SK-N-SH (cell line): ENCODE results near the gene CTTNBP2NL. TPM values are rescaled to one million over a fixed set of nuclear protein-coding genes. Genes with fewer than 3 reads are reported as not detected.
"Not testable (repeated sequence)": the region's sequence is repeated elsewhere in the genome, so short reads cannot be mapped to it uniquely, and the experiment has no call there.

ENCODE experiments used
- CTCF ChIA-PET: fragments of 300-600, 350-600 bp; formaldehyde crosslinking; extraction: SDS; loops from one replicate; lab custom pipeline; 2021; lab: Yijun Ruan, JAX
- POLR2A ChIA-PET: fragments of 350-600 bp; sonication (Branson Sonifier 250); formaldehyde crosslinking; extraction: SDS; loops from one replicate; lab custom pipeline; 2020; ENCODE audit warnings: antibody characterized with exemption, inconsistent platforms; lab: Yijun Ruan, JAX
- DNase-seq: peaks from one replicate; pipeline ENCODE4 v3.0.0; 2012
- H2AFZ ChIP-seq: fragments of 200-600 bp; sonication (generic); 2 replicates; pipeline ENCODE4 v1.8.1; 2016; ENCODE audit warnings: antibody characterized with exemption, mild to moderate bottlenecking, low read depth
- H3F3A ChIP-seq: fragments of 200-600 bp; sonication (generic); replicated peaks from 2 replicates; pipeline ENCODE3; 2016; ENCODE audit warnings: antibody characterized with exemption, mild to moderate bottlenecking; ENCODE audit not compliant: insufficient read depth
- H3K27ac ChIP-seq, 2 experiments: fragments of 200-500 bp in 1 of 2; fragments of 200-600 bp in 1 of 2; sonication (Bioruptor generic) in 1 of 2; sonication (generic), shearing (Covaris generic) in 1 of 2; 2 replicates each; pipeline versions ENCODE4 v1.5.1 to v1.6.1; 2014 to 2016; ENCODE audit warnings: low read depth in 2 of 2, inconsistent platforms in 1 of 2, low read length in 1 of 2, mild to moderate bottlenecking in 1 of 2, mixed read lengths in 1 of 2
- H3K27me3 ChIP-seq: fragments of 200-600 bp; sonication (generic), shearing (Covaris generic); 2 replicates; pipeline ENCODE4 v1.6.1; 2016; ENCODE audit warnings: mixed run types; ENCODE audit not compliant: insufficient read depth
- H3K36me3 ChIP-seq, 2 experiments: fragments of 200-500 bp in 1 of 2; fragments of 200-600 bp in 1 of 2; sonication (Bioruptor generic) in 1 of 2; sonication (generic) in 1 of 2; replicated peaks in 1 of 2; 2 replicates each; pipeline versions ENCODE3 to v1.5.1; 2014 to 2016; ENCODE audit warnings: low read length in 1 of 2, mild to moderate bottlenecking in 1 of 2; ENCODE audit not compliant: insufficient read depth in 2 of 2, control insufficient read depth in 1 of 2
- H3K4me1 ChIP-seq, 2 experiments: fragments of 200-500 bp in 1 of 2; fragments of 200-600 bp in 1 of 2; sonication (Bioruptor generic) in 1 of 2; sonication (generic), shearing (Covaris generic) in 1 of 2; 2 replicates each; pipeline versions ENCODE4 v1.5.1 to v1.6.1; 2014 to 2016; ENCODE audit warnings: low read depth in 1 of 2, low read length in 1 of 2, mixed run types in 1 of 2; ENCODE audit not compliant: insufficient read depth in 2 of 2, control insufficient read depth in 1 of 2
- H3K4me2 ChIP-seq: fragments of 200-600 bp; sonication (generic), shearing (Covaris generic); 2 replicates; pipeline ENCODE4 v1.6.1; 2017; ENCODE audit warnings: mixed run types
- H3K4me3 ChIP-seq, 2 experiments: fragments of 200-500 bp in 1 of 2; fragments of 200-600 bp in 1 of 2; sonication (Bioruptor generic) in 1 of 2; sonication (generic), shearing (Covaris generic) in 1 of 2; 2 replicates each; pipeline versions ENCODE4 v1.5.1 to v1.8.1; 2014 to 2016; ENCODE audit warnings: low read depth in 2 of 2, inconsistent platforms in 1 of 2, low read length in 1 of 2, mild to moderate bottlenecking in 1 of 2, mixed read lengths in 1 of 2, moderate library complexity in 1 of 2
- H3K79me2 ChIP-seq: fragments of 200-600 bp; sonication (generic); 2 replicates; pipeline ENCODE4 v1.8.1; 2017; ENCODE audit warnings: mild to moderate bottlenecking; ENCODE audit not compliant: insufficient read depth
- H3K9ac ChIP-seq: fragments of 200-600 bp; sonication (generic); 2 replicates; pipeline ENCODE4 v1.6.1; 2017; ENCODE audit warnings: mixed run types
- H3K9me2 ChIP-seq: fragments of 200-600 bp; sonication (generic); 2 replicates; pipeline ENCODE4 v1.6.1; 2017; ENCODE audit warnings: mixed run types
- H3K9me3 ChIP-seq: fragments of 200-600 bp; sonication (generic); 2 replicates; pipeline ENCODE4 v1.6.1; 2017; ENCODE audit warnings: mixed run types, mild to moderate bottlenecking, moderate library complexity
- H4K20me1 ChIP-seq: fragments of 200-600 bp; sonication (generic); 2 replicates; pipeline ENCODE4 v1.6.1; 2017; ENCODE audit warnings: mild to moderate bottlenecking, mixed run types; ENCODE audit not compliant: insufficient read depth
- CTCF ChIP-seq: fragments of 200-600 bp; sonication (generic); IDR thresholded peaks from 2 replicates; pipeline ENCODE4 v1.6.1; 2017; ENCODE audit warnings: antibody characterized with exemption, mild to moderate bottlenecking, moderate library complexity
- FOXJ3 ChIP-seq: sonication (generic); formaldehyde crosslinking; IDR thresholded peaks from 2 replicates; pipeline ENCODE4 v1.5.1; 2020; ENCODE audit warnings: mild to moderate bottlenecking, missing genetic modification reagents
- GABPA ChIP-seq: IDR thresholded peaks from 2 replicates; pipeline ENCODE4 v1.4.0; 2012; ENCODE audit warnings: low read depth, mild to moderate bottlenecking
- NFIC ChIP-seq: IDR thresholded peaks from 2 replicates; pipeline ENCODE4 v1.4.0; 2012; ENCODE audit warnings: borderline replicate concordance
- PBX3 ChIP-seq: IDR thresholded peaks from 2 replicates; pipeline ENCODE4; 2012
- POLR2AphosphoS5 ChIP-seq: IDR thresholded peaks from 2 replicates; pipeline ENCODE4 v1.6.1; 2012; ENCODE audit warnings: low read depth, low read length
- TCF12 ChIP-seq: IDR thresholded peaks from 2 replicates; pipeline ENCODE4 v1.4.0; 2012
- WGBS: methylation state at CpG from one replicate; pipeline ENCODE4 v1.1.6; 2017; ENCODE audit warnings: low lambda C conversion rate; 5-methylcytosine and 5-hydroxymethylcytosine counted together
- polyA plus RNA-seq, 3 experiments: library from polyadenylated mRNA; depleted of rRNA; stranded (reverse); fragments of >200 nt; gene quantifications; 2 replicates each; pipeline ENCODE4 v1.2.3, GENCODE V29; 2012

The CTTNBP2NL gene
- polyA plus RNA-seq, 1 of the 3 experiments (the other 2 are of a cell fraction): 4.9 TPM

GRCh38 chr1:112418099-112418892 is 22.3 kb downstream of the CTTNBP2NL start:
- H3K36me3 ChIP-seq: peaks cover 10 to 77% of the 10 kb centered on the region in 2 experiments
- DNase-seq: peak; percentile 32

GRCh38 chr1:112423207-112423606 is 27.2 kb downstream of the CTTNBP2NL start:
- 74% methylated on average over 1 of the region's 1 CpG for WGBS
- DNase-seq: no peak
- ChIA-PET POLR2A (no interaction called here), CTCF (interaction anchor here (1.1 kb wide), 1 partner anchor 43 kb away, joined by 3 read pairs; no protein-coding TSS in a partner anchor)
- Histone ChIP-seq H3K9me2 (no peaks in the 10 kb centered on the region), H3K9me3 (no peaks in the 10 kb centered on the region), H3K4me2 (no peak overlapping the region), H3K27me3 (no peaks in the 10 kb centered on the region), H3K27ac (no peak overlapping the region), H3K79me2 (peaks cover 86% of the 10 kb centered on the region), H3F3A (peaks cover 22% of the 10 kb centered on the region), H3K36me3 (peaks cover 0 to 65% of the 10 kb centered on the region in 2 experiments), H4K20me1 (peaks cover 13% of the 10 kb centered on the region; the same call in 1 of the 2 replicates), H2AFZ (no peak overlapping the region), H3K4me3 (no peak overlapping the region), H3K9ac (no peak overlapping the region), H3K4me1 (peaks cover 0 to 4% of the 10 kb centered on the region in 2 experiments; a peak in 2 of 4 replicates)
- TF ChIP-seq CTCF: no peak

More at GRCh38 chr1:112418099-112418892, 22.3 kb downstream of the CTTNBP2NL start:
- Histone ChIP-seq H3K27me3 (no peaks in the 10 kb centered on the region), H3K79me2 (peaks cover 58% of the 10 kb centered on the region), H4K20me1 (peaks cover 20% of the 10 kb centered on the region; the same call in 1 of the 2 replicates), H3K4me2 (peak overlapping the region; percentile 39; the same call in 1 of the 2 replicates), H3F3A (peaks cover 33% of the 10 kb centered on the region), H3K9ac (no peak overlapping the region), H3K9me2 (no peaks in the 10 kb centered on the region), H3K4me3 (no peak overlapping the region), H3K4me1 (peaks cover 8% of the 10 kb centered on the region in 2 experiments; a peak in 2 of 4 replicates), H2AFZ (no peak overlapping the region), H3K9me3 (no peaks in the 10 kb centered on the region), H3K27ac (peak overlapping the region; percentile 57 to 59; a peak in 3 of 4 replicates)
- TF ChIP-seq POLR2AphosphoS5 (no peak), NFIC (peak; percentile 35; the same call in 1 of the 2 replicates), GABPA (no peak), PBX3 (peak; percentile 50; the same call in 1 of the 2 replicates), TCF12 (peak; percentile 78), FOXJ3 (no peak)
- WGBS: 25% methylated on average over 2 of the region's 2 CpGs
- CTCF ChIA-PET: interaction anchor here (0.7 to 2.7 kb wide), 4 partner anchors 17 to 27 kb away, joined by 3 to 8 read pairs (median 3); partner anchors contain the start of gene CTTNBP2NL
- POLR2A ChIA-PET: no interaction called here

GRCh38 chr1:112423666-112424065 is 27.7 kb downstream of the CTTNBP2NL start:
- H3K4me3 ChIP-seq, POLR2A ChIA-PET, H4K20me1 ChIP-seq, H3K9me2 ChIP-seq, H3K9me3 ChIP-seq, H3K9ac ChIP-seq, H2AFZ ChIP-seq, H3K27me3 ChIP-seq, DNase-seq, CTCF ChIA-PET, H3K4me2 ChIP-seq, H3K27ac ChIP-seq, H3K4me1 ChIP-seq: not testable (repeated sequence)
- 93% methylated on average over 10 of the region's 11 CpGs for WGBS
- peaks cover 0 to 67% of the 10 kb centered on the region in 2 experiments for H3K36me3 ChIP-seq
- peaks cover 88% of the 10 kb centered on the region for H3K79me2 ChIP-seq
- peaks cover 18% of the 10 kb centered on the region for H3F3A ChIP-seq
